Measurements from ENCODE around the gene DOCK11.

DNA sequence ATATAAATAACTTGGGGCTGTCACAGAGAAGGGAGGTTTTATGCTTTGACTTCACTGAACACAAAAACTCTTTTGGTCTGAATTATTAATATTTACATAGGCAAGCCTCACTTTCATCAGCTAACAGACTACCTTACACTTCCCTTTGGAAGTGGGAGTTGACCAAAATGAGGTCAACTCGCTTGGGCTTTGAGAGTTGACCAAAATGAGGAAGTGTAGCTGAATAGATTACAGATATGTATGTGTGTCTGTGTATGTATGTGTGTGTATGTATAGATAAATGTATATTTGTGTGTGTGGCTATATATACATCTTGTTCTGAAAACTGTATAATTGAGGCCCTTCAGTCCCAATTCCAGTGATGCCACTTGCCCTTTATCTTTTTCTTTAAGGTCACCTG is 118.5 kb downstream of the DOCK11 start:
- TF ChIP-seq POLR2AphosphoS5 (IDR thresholded peaks at IDR 0.05; ENCODE audit: insufficient read depth, low read depth, low read length) = no peak
- no peak for TF ChIP-seq CTCF (IDR thresholded peaks at IDR 0.05; ENCODE audit: extremely low read depth in 1 of 2, insufficient read depth in 1 of 2, low read depth in 1 of 2, low read length in 2 of 2)
- no peak for TF ChIP-seq JUN (IDR thresholded peaks at IDR 0.05; ENCODE audit: borderline replicate concordance, insufficient read depth, insufficient read length, low read depth)
- TF ChIP-seq POLR2A (IDR thresholded peaks at IDR 0.05; ENCODE audit: low read depth, low read length) = no peak
